OCI-LY7 (cell line): Measurements from ENCODE around the gene TPPP.
"Not testable (repeated sequence)": the region's sequence is repeated elsewhere in the genome, so short reads cannot be mapped to it uniquely, and the experiment has no call there.

Experiments used
- EZH2phosphoT487 ChIP-seq: fragments of 200-600 bp; sonication (generic); IDR thresholded peaks from 2 replicates; pipeline ENCODE4 v1.6.1; 2018; ENCODE audit warnings: low read depth, borderline replicate concordance, mild to moderate bottlenecking, mixed run types, antibody characterized with exemption, low read length, moderate library complexity, mixed read lengths
- TF ChIP-seq, protein P1 (sequence below): fragments of 200-600 bp; sonication (generic); conservative IDR thresholded peaks from 2 replicates; pipeline ENCODE4 v1.5.1; 2014; ENCODE audit warnings: mild to moderate bottlenecking, antibody characterized with exemption, low read length, moderate library complexity, mixed read lengths

DNA sequence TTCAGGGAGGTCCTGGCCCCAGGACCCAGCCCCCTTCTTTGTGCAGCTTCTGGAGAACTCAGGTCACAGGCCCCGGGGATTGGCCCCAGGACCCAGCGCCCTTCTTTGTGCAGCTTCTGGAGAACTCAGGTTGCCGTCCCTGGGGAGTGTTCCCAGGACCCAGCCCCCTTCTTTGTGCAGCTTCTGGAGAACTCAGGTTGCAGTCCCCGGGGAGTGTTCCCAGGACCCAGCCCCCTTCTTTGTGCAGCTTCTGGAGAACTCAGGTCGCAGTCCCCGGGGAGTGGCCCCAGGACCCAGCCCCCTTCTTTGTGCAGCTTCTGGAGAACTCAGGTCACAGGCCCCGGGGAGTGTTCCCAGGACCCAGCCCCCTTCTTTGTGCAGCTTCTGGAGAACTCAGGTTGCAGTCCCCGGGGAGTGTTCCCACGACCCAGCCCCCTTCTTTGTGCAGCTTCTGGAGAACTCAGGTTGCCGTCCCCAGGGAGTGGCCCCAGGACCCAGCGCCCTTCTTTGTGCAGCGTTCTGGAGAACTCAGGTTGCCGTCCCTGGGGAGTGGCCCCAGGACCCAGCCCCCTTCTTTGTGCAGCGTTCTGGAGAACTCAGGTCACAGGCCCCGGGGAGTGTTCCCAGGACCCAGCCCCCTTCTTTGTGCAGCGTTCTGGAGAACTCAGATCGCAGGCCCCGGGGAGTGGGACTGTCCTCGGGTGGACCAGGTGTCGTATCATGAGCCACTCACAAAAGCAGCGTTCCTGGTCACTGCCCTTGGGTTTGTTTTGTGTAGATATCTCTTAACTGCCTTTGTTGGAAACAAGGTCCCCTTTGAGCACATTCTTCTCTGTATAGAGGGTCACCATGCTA lies 64.6 kb downstream of the TPPP start:
- TF ChIP-seq, protein P1, sequence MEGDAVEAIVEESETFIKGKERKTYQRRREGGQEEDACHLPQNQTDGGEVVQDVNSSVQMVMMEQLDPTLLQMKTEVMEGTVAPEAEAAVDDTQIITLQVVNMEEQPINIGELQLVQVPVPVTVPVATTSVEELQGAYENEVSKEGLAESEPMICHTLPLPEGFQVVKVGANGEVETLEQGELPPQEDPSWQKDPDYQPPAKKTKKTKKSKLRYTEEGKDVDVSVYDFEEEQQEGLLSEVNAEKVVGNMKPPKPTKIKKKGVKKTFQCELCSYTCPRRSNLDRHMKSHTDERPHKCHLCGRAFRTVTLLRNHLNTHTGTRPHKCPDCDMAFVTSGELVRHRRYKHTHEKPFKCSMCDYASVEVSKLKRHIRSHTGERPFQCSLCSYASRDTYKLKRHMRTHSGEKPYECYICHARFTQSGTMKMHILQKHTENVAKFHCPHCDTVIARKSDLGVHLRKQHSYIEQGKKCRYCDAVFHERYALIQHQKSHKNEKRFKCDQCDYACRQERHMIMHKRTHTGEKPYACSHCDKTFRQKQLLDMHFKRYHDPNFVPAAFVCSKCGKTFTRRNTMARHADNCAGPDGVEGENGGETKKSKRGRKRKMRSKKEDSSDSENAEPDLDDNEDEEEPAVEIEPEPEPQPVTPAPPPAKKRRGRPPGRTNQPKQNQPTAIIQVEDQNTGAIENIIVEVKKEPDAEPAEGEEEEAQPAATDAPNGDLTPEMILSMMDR = not testable (repeated sequence)
- not testable (repeated sequence) for TF ChIP-seq EZH2phosphoT487
